ENCODE results near the gene WAPL.
"Not testable (repeated sequence)": the region's sequence is repeated elsewhere in the genome, so short reads cannot be mapped to it uniquely, and the experiment has no call there.

WAPL gene

GRCh38 chr10:86390337-86391120 lies 131.1 kb downstream of the WAPL start:
- DNase-seq (ENCODE audit: low read depth in 1 of 2, low spot score in 1 of 2) = no peak

- no peak for DNase-seq (ENCODE audit: low read depth in 1 of 2, low spot score in 1 of 2)
These were observed 132.0 kb downstream of the WAPL start for GRCh38 chr10:86389441-86390193.

GRCh38 chr10:86389109-86389440 lies 132.5 kb downstream of the WAPL start:
- not testable (repeated sequence) for DNase-seq (ENCODE audit: low read depth in 1 of 2, low spot score in 1 of 2)

GRCh38 chr10:86388119-86388704 lies 133.4 kb downstream of the WAPL start:
- DNase-seq (ENCODE audit: low read depth in 1 of 2, low spot score in 1 of 2) = no peak

GRCh38 chr10:86387178-86387794 lies 134.3 kb downstream of the WAPL start:
- DNase-seq (ENCODE audit: low read depth in 1 of 2, low spot score in 1 of 2) = no peak

GRCh38 chr10:86385806-86386205 lies 135.8 kb downstream of the WAPL start:
- no peak for DNase-seq (ENCODE audit: low read depth in 1 of 2, low spot score in 1 of 2)
